Ishikawa (cell line): ENCODE measurements around the gene RSAD1.

Source experiments
- CEBPB ChIP-seq: IDR thresholded peaks from 2 replicates; pipeline ENCODE4 v1.6.1; 2012
- CREB1 ChIP-seq: IDR thresholded peaks from 2 replicates; pipeline ENCODE4 v1.6.1; 2012; ENCODE audit warnings: low read depth
- EGR1 ChIP-seq: IDR thresholded peaks from 2 replicates; pipeline ENCODE4 v1.6.1; 2012
- EP300 ChIP-seq: IDR thresholded peaks from 2 replicates; pipeline ENCODE4 v1.6.1; 2012; ENCODE audit warnings: borderline replicate concordance
- FOXM1 ChIP-seq: IDR thresholded peaks from 2 replicates; pipeline ENCODE4 v1.6.1; 2012; ENCODE audit warnings: low read depth, borderline replicate concordance
- NFIC ChIP-seq: IDR thresholded peaks from 2 replicates; pipeline ENCODE4 v1.6.1; 2012
- RAD21 ChIP-seq: IDR thresholded peaks from 2 replicates; pipeline ENCODE4 v1.6.1; 2012; ENCODE audit warnings: low read depth
- TAF1 ChIP-seq: IDR thresholded peaks from 2 replicates; pipeline ENCODE4 v1.6.1; 2012; ENCODE audit warnings: low read depth, mild to moderate bottlenecking
- TCF12 ChIP-seq: IDR thresholded peaks from 2 replicates; pipeline ENCODE4 v1.6.1; 2012; ENCODE audit warnings: low read depth
- TEAD4 ChIP-seq: IDR thresholded peaks from 2 replicates; pipeline ENCODE4 v1.6.1; 2012
- YY1 ChIP-seq: IDR thresholded peaks from 2 replicates; pipeline ENCODE4 v1.6.1; 2012; ENCODE audit warnings: low read depth
- ZBTB7A ChIP-seq: IDR thresholded peaks from 2 replicates; pipeline ENCODE4 v1.6.1; 2012; ENCODE audit warnings: low read depth
- TF ChIP-seq, protein P1 (sequence below): IDR thresholded peaks from 2 replicates; pipeline ENCODE4 v1.6.1; 2012
- TF ChIP-seq, protein P2 (sequence below): IDR thresholded peaks from 2 replicates; pipeline ENCODE4 v1.6.1; 2012; ENCODE audit warnings: low read depth, mild to moderate bottlenecking
- TF ChIP-seq, protein P3 (sequence below): IDR thresholded peaks from 2 replicates; pipeline ENCODE4 v1.6.1; 2012

Gene RSAD1

DNA sequence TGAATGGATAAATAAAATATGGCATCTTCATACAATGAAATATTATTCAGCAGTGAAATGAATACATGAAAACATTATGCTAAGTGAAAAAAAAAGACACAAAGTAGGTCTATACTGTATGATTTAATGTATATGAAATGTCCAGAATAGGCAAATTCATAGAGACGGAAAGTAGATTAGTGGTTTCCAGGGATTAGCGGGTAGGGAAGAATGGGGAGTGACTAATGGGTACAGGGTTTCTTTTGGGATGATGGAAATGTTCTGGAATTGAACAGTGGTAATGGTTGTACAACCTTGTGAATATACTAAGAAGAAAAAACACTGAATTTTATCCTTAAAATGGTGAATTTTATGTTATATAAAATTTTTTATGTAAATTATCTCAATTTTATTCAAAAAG, 21.1 kb downstream of the RSAD1 start:
- TF ChIP-seq FOXM1: no peak
- TF ChIP-seq, protein P1, sequence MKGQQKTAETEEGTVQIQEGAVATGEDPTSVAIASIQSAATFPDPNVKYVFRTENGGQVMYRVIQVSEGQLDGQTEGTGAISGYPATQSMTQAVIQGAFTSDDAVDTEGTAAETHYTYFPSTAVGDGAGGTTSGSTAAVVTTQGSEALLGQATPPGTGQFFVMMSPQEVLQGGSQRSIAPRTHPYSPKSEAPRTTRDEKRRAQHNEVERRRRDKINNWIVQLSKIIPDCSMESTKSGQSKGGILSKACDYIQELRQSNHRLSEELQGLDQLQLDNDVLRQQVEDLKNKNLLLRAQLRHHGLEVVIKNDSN: no peak

DNA sequence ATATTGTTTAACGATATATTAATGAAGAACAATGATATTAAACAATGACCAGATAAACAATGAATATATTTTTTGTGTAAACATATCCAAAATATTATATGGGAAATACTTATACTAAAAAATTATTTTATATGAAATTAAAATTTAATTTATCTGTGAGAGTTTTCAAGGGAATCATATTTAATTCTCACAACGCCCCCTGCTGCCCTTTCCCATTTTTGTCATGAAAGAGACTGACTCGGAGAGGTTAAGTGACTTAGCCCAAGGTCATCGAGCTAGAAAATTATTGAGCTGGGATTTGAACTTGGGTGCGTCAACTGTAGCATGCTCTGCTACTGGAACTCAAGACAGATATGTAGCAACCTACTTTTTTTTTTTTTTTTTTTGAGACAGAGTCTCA, 22.4 kb downstream of the RSAD1 start:
- TF ChIP-seq RAD21: peak; percentile 39; the same call in 1 of the 2 replicates
- TF ChIP-seq CEBPB: no peak

DNA sequence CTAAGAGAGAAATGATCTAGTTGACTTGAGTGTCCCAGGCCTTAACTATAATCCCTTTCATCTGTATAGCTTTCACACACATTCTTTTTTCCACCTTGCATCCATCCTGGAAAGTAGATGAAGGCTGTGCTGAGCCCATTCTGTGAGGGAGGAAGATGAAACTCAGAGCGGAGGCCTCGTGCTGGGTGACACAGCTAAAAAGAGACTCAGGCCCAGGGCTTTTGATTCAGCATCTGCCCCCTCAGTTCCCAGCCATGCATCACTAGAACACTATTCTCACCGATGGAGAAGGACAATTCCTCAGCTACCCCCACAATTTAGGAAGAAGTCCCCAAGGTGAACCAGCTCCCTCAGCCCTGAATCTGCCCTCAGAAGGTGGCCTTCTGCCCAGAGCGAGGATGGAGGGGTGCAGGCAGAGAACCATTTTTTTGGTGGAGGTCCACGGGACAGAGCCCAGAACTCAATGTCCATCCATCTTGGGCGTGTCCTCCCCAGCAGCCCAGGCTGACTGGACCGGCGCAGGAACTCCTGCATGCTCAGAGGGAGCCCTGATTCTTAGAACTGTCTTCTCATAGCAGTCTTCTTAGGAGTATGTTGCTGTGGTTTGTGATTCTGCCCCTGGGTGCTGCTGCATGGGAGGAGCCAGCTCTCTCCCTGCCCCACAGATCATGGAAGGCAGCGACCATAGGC, 23.8 kb downstream of the RSAD1 start:
- TF ChIP-seq FOXM1 (no peak), EP300 (no peak), EGR1 (no peak), TEAD4 (no peak), RAD21 (no peak), CEBPB (no peak), TCF12 (no peak), NFIC (no peak)
- TF ChIP-seq, protein P2, sequence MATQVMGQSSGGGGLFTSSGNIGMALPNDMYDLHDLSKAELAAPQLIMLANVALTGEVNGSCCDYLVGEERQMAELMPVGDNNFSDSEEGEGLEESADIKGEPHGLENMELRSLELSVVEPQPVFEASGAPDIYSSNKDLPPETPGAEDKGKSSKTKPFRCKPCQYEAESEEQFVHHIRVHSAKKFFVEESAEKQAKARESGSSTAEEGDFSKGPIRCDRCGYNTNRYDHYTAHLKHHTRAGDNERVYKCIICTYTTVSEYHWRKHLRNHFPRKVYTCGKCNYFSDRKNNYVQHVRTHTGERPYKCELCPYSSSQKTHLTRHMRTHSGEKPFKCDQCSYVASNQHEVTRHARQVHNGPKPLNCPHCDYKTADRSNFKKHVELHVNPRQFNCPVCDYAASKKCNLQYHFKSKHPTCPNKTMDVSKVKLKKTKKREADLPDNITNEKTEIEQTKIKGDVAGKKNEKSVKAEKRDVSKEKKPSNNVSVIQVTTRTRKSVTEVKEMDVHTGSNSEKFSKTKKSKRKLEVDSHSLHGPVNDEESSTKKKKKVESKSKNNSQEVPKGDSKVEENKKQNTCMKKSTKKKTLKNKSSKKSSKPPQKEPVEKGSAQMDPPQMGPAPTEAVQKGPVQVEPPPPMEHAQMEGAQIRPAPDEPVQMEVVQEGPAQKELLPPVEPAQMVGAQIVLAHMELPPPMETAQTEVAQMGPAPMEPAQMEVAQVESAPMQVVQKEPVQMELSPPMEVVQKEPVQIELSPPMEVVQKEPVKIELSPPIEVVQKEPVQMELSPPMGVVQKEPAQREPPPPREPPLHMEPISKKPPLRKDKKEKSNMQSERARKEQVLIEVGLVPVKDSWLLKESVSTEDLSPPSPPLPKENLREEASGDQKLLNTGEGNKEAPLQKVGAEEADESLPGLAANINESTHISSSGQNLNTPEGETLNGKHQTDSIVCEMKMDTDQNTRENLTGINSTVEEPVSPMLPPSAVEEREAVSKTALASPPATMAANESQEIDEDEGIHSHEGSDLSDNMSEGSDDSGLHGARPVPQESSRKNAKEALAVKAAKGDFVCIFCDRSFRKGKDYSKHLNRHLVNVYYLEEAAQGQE: no peak

DNA sequence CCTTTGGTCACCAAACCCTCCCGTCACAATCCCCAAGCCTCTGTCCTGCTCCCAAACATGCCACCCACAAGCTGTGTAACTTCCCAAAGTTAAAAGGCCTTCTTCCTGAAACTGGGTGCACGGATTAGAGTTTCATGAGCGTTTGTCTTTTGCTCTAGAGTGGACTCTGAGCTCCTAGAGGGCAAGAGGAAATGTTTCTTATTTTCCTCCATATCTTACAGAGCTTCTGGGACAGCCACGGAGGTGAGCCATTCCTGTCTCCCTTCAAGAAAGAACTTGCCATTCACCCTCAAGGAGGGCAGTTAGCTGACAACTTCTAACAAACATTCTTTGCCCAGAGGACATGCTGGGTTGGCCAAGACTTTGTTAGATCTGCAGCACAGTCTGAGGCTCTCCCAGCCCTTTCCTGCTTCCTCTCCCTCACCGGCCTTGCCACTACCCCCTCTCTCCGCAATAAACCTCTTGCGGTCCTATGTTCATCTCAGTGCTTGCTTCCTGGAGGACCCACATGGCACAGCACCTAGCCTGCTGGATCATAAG, 27.0 kb downstream of the RSAD1 start:
- no peak for TF ChIP-seq FOXM1
- TF ChIP-seq, protein P1: no peak
- TF ChIP-seq TCF12: no peak
- no peak for TF ChIP-seq TAF1
- no peak for TF ChIP-seq EGR1
- no peak for TF ChIP-seq YY1
- TF ChIP-seq CREB1: no peak
- no peak for TF ChIP-seq CEBPB
- no peak for TF ChIP-seq EP300
- TF ChIP-seq NFIC: no peak
- TF ChIP-seq, protein P3, sequence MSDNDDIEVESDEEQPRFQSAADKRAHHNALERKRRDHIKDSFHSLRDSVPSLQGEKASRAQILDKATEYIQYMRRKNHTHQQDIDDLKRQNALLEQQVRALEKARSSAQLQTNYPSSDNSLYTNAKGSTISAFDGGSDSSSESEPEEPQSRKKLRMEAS: no peak
- TF ChIP-seq RAD21: no peak
- no peak for TF ChIP-seq TEAD4
- no peak for TF ChIP-seq ZBTB7A
- TF ChIP-seq, protein P2: no peak

DNA sequence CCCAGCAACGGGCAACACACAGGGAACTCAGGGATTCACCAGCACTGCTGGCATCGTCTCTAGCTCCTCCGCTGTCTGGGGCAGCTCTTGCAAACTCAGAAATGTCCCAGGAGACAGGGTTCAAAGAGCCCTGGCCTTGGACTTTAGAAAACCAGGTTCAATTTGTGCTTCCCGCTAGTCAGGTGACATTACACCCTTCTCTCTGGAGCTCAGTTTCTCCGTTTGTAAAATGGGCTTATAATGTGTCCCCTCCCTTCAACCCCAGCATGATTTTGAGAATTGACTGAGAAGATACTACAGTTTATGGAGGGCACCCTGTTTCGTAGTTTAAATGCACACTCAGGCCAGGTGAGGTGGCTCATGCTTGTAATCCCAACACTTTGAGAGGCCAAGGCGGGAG, 27.6 kb downstream of the RSAD1 start:
- TF ChIP-seq FOXM1 (no peak), TEAD4 (no peak), NFIC (no peak), CREB1 (no peak), EGR1 (no peak), CEBPB (no peak), ZBTB7A (no peak), RAD21 (no peak), TCF12 (no peak)
- TF ChIP-seq, protein P3: no peak
- TF ChIP-seq, protein P1: no peak
- TF ChIP-seq, protein P2: no peak
